ENCODE results near the gene ZNF24. TPM values are rescaled to one million over a fixed set of nuclear protein-coding genes. Genes with fewer than 3 reads are reported as not detected.

ZNF24 gene
- total and polyA plus RNA-seq, 10 of the 15 experiments (the other 5 are each of a cell fraction or from before 2014, with no cell fraction given), result 13.6 to 41.7 (median 28.3) TPM

DNA sequence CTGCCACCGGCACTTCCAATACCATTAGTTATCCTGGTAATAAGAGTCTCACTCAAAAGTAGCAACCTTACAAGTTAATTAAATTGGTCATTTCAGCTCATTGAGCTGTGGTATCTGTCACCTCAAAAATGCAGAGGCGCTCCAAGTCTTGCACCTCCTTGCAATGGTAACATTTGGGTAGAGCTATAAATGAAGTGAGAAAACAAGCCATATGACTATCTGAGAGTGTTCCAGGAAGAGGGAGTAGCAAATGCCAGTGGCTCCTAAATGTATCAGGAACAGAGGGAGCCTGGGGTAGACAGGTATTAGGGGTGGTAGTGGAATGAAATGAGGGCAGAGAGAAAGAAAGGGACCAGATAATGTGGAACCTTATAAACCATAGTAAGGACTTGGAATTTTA, 48.2 kb downstream of the ZNF24 start:
- no peak for TF ChIP-seq NBN (IDR thresholded peaks at IDR 0.05)
- no peak for TF ChIP-seq DPF2 (IDR thresholded peaks at IDR 0.05)
- TF ChIP-seq CREM (IDR thresholded peaks at IDR 0.05; ENCODE audit: low read depth), result no peak
- no peak for TF ChIP-seq CREB1 (IDR thresholded peaks at IDR 0.05; ENCODE audit: low read depth)
- no peak for TF ChIP-seq KDM1A (IDR thresholded peaks at IDR 0.05; ENCODE audit: borderline replicate concordance)
- TF ChIP-seq HDGF (IDR thresholded peaks at IDR 0.05), result no peak
- no peak for TF ChIP-seq CHD4 (IDR thresholded peaks at IDR 0.05)
- no peak for TF ChIP-seq SP1 (IDR thresholded peaks at IDR 0.05; ENCODE audit: low read depth, low read length)
- TF ChIP-seq SRF (IDR thresholded peaks at IDR 0.05; ENCODE audit: low read depth in 2 of 2, low read length in 2 of 2), result no peak
- TF ChIP-seq JUND (IDR thresholded peaks at IDR 0.05; ENCODE audit: low read depth, low read length), result no peak
- no peak for TF ChIP-seq SREBF2 (IDR thresholded peaks at IDR 0.05; ENCODE audit: low read length)
- TF ChIP-seq TARDBP (IDR thresholded peaks at IDR 0.05; ENCODE audit: borderline replicate concordance), result no peak
- no peak for TF ChIP-seq CEBPB (IDR thresholded peaks at IDR 0.05; ENCODE audit: borderline replicate concordance in 1 of 2, low read depth in 2 of 2, low read length in 2 of 2)
- ChIA-PET SMC1A (ENCODE audit: uncharacterized antibody, unreplicated experiment) (no interaction called here), CTCF (no interaction called here), POLR2A (no interaction called here), RAD21 (ENCODE audit: unreplicated experiment) (no interaction called here)
- Histone ChIP-seq H3K4me3 (no peak overlapping the region), H3K4me1 (ENCODE audit: control insufficient read depth, insufficient read depth, low read length) (no peaks in the 10 kb centered on the region), H3K27ac (ENCODE audit: control insufficient read depth, insufficient read depth) (no peak overlapping the region), H3K36me3 (ENCODE audit: control insufficient read depth in 2 of 2, insufficient read depth in 2 of 2, low read length in 1 of 2) (peaks cover 0 to 23% of the 10 kb centered on the region in 2 experiments; a peak in 2 of 4 replicates), H3K27me3 (replicated peaks in 1 of 2; ENCODE audit: control insufficient read depth in 2 of 2, insufficient read depth in 2 of 2, low read length in 1 of 2) (no peaks in the 10 kb centered on the region), H3K79me2 (ENCODE audit: control insufficient read depth, insufficient read depth, low read length) (peaks cover 4% of the 10 kb centered on the region), H3K9ac (ENCODE audit: control insufficient read depth, insufficient read depth, low read length) (no peak overlapping the region), H4K20me1 (ENCODE audit: control insufficient read depth, insufficient read depth) (no peaks in the 10 kb centered on the region), H3K9me3 (replicated peaks; ENCODE audit: control insufficient read depth, insufficient read depth, low read length) (peaks cover 15% of the 10 kb centered on the region), H2AFZ (ENCODE audit: control insufficient read depth, low read depth, low read length) (no peak overlapping the region), H3K4me2 (ENCODE audit: control insufficient read depth, insufficient read depth) (no peak overlapping the region)
- in situ Hi-C loops (cut with MboI) (no loop called here), intact Hi-C loops (cut with micrococcal nuclease; ENCODE audit: unreplicated experiment) (no loop called here)
- ATAC-seq (no peak), DNase-seq (ENCODE audit: low read depth, low spot score) (no peak), FAIRE-seq (no peak)
- WGBS (ENCODE audit: insufficient coverage, insufficient replicate concordance, low lambda C conversion rate, missing lambda C conversion rate), result 94% methylated on average over 2 of the region's 2 CpGs
- no TSS peak for BruUV-seq (replicated peaks)
